GM21737 (cell line): Measurements from ENCODE around the gene CYP19A1.

Experiments
- ATAC-seq: cut with Tn5 transposase; IDR thresholded peaks from one replicate; pipeline ENCODE4 v1.9.1; 2021; ENCODE audit warnings: mild to moderate bottlenecking, moderate library complexity; ENCODE audit not compliant: unreplicated experiment

The CYP19A1 gene

DNA sequence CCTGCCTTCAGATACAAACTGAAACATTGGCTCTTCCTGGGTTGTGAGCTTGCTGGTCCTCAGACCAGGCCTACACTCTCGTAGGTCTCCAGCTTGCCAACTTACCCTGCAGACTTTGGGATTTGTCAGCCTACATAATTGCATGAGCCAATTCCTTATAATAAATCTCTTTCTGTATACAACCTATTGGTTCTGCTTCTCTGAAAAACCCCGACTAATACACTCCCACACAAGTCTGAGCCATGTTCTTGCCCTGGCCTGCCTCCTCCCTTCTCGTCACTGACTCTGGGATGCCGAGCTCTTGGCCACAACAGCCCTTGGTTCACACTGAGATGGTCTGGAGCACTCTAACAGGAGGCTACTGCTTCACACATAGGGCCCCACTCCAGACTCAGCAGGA, 9.5 kb downstream of the CYP19A1 start:
- no peak for ATAC-seq

DNA sequence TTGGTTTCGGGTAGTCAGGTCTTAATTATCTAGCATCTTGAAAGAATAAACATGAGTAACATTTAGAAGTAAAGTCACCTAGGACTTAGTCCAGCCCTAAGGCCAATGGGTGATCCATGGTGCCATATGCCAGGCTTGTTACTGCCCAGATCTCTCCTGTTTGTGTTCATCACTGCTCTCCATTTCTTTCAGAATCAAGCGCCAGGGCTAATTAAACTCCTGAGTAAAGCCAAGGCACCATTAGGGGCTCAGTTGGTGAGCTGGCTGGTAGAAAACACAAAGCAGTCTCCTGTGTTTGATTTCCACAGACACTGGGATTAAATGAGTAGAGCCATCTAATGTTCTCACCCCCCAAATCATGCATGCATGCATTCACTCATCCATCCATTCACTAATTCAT, 11.3 kb downstream of the CYP19A1 start:
- no peak for ATAC-seq

DNA sequence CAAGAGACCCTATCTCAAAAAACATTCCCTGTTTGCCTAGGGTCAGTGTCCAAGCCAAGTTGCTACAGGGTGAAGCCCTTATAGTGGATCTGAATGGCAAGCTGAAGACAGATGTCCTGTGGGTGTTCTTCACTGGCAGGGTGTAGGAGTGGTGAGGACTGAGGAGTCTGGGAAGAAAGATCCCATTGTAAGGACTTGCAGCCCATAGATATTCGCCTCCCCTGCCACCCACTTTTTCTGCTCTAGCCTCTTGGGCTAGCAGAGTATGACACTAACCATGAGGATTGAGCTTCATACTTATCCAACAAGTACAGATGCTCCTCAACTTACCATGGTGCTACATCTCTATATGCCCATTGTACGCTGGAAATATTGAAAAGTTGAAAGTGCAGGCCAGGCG, 13.2 kb downstream of the CYP19A1 start:
- no peak for ATAC-seq

DNA sequence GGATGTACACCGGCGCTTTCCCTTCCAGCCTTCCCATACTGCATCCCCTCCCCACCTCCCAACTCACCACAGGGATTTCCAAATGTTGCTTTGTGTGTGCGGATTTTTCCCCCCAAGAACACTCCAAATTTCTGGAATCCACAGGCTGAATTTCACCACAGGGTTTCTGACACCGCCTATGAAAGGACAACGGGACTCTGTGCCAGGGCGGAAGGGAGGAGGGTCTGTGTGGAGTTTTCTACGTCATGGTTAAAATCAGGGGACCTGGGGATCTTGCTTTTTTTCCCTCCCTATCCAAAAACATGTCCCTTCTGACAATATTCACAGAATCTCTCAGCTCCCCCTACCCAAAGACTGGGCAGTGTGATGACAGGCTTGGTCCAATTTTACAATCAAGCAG, 14.6 kb downstream of the CYP19A1 start:
- no peak for ATAC-seq

DNA sequence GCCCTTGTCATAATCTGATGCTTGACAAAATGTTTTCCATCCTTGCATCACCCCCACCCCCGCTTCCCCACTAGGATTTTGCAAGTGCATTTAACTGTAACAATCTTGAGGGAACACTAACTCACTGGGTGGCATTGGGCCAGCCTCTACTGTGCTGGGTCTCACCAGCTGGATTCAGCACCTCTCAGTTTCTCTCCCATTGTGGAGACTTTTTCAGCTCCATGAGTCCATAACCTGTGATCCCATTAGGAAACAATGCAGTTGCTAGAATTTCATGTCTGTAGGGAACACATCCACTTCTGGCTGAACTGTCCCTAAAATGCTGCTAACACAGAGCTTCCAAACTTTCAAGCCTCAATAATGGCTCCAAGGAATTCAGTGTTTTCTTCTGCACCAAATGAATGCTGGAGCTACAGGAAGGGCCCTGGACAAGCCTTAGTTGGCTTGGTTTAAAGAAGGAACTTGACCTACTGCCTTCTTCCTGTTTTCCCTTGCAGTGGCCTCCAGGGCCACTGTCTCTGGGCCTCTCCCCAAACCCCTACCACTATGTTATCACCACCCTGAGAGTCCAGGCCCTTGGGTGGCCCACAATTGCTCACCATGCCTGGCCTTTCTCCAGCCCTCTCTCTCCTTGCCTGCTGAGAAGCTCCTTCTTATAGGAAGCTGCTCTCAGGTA, 15.6 kb downstream of the CYP19A1 start:
- ATAC-seq = no peak

DNA sequence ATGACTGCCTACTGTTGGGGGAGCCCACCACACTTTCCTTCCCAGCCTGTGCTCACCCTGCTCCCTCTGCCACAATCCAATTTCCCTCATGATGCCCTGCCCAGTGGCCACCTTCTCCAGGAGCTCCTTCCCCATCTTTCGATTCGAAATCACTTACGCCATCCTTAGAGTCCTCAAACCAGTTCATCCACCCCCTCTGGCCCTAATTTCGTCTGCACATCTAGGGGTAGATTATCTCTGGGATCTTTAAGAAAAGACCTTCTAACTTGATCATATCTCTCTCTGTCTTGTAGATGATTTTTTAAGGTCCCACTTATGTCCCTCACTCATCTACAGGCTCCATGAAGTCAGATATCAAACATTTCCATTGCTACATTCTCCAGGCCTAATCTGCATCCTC, 17.1 kb downstream of the CYP19A1 start:
- no peak for ATAC-seq

DNA sequence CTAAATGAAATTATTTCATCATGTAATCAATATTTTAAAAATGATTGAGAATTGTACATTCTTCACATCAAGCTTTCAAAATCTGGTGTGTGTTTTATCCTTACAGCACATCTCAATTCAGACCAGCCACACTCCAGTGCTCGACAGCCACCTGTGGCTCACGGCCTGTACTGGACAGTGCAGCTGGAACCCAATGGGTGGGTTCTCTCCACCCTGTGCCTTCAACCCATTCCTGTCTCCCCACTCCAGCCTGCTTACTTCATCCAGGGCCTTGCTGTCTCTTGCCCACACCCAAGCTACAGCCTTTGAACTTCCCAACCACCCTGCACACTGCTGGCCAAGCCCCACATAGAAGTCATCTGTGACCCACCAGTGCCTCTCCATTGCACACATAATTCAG, 17.6 kb downstream of the CYP19A1 start:
- no peak for ATAC-seq

DNA sequence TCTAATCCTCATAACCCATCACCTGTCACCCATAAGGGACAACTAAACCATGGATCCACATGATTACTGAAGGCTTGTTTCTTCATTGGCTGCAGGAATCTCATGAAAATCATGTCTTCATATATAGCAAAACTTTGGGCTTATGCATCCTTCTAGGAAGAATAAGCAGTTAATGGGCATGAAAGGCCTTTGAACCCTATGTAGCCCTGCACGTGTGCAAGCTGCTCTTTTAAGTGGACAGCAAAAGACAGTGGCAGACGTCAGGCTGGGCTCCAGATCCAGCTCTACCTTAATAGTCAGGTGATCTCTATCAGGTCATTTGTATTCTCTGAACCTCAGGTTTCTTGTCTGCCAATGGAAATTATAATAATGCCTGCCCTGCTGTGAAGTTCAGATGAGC, 18.9 kb downstream of the CYP19A1 start:
- no peak for ATAC-seq

DNA sequence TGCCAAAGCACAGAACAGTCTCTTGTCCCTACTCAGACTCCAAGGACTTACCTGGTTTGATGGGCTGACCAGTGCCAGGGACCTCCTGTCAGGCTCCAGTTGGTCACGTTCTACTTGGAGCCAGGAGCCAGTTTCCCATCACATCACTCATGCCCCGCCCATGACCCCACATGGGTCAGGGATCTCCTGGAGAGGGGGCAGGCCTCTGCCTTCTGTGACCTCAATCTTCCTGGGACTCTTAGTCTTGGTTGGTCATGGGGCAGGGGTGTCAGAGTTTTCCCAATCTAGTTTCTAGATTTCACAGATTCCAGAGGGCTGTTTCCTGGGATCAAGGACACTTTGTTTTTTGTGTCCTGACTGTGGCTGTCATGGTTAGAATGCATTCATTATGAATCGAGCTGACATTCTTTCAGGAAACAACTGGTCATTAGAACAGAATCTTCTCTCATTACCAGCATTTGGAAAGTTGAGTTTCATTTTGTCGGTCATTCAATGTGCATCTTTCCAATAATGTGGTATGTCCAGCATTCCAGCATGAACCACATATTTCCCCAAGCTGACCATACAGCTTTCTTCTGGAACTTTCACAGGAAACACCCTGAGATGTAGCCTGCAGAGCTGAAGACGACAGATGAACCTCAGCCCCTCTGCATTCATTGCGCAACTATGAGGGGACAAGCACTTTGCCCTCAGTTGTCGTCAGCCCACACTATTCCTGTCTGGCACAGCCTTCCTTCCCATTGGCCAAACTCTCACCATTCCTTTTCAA, 19.8 kb downstream of the CYP19A1 start:
- no peak for ATAC-seq

DNA sequence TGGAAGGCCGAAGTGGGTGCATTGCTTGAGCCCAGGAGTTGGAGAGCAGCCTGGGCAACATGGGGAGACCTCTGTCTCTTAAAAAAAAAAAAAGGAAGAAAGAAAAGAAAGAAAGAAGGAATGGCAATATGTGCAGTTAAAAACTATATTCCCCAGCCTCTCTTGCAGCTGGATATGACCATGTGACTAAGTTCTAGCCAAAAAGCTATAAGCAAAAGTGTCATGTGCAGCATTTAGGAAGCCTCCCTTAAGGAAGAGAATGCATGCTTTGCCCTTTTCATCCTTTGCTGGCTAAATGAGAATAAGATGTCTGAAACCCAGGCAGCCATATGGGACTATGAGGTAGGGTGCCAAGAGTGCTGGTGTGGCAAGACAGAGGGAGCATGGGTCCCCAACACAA, 21.8 kb downstream of the CYP19A1 start:
- ATAC-seq = no peak

DNA sequence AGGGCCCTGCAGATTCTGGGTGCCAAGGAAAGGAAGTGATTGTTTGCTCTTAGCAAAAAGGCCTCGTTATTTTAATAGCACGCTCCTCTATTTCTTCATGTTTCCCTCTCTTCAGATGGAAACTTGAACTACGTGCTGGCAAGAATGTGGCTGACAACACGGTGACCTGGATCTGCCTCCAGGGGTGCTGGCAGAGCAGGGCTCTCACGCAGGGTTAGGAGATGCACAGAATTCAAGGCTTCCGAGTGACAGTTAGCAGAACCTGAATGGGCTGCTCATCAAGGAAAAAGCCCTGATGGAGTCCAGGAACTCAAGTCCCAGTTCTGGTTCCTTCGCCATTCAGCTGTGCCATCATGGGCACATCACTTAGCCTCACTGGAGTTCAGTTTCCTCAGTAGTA, 22.7 kb downstream of the CYP19A1 start:
- no peak for ATAC-seq

DNA sequence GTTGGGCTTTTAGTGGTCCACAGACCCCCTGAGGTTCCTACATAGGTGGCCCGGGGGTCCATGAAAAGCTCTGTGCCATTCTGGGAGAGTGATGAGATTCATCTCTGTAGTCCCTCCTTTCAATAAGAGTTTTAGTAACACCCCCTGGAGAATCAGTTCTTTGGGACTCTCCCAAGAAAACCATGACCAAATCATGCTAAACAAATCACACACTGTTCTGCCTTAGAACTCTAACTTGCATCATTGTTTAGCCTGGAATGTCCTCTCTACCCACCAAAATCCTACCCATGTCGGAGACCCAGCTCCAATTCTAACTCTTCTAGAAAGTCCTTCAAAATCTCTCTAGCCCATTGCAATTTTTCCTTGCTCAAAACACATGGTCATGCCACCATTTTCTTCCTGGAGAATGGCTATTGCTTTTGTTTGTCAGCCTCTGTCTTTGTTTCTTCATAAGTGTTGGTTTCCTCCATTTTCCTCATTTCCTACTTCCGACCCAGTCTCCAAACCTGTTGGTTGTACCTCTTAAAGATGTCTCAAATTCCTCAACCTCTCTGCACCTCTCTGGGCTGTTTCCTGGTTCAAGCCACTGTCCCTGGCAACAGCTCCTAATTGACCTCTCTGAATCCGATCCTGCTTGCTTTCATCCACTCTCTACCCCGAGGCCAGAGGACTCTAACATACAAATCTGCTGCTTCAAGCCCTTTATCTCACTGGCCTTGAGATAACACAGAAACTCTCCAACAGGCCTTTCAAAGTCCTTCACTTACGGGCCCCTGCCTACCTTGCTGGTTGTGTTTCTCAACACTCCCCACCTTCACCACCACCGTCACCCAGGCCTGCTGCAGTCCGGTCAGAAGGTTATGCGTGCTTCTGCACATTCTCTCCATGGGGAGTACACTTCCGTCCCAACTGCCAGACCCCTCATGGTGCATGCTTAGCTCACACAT, 23.7 kb downstream of the CYP19A1 start:
- no peak for ATAC-seq

DNA sequence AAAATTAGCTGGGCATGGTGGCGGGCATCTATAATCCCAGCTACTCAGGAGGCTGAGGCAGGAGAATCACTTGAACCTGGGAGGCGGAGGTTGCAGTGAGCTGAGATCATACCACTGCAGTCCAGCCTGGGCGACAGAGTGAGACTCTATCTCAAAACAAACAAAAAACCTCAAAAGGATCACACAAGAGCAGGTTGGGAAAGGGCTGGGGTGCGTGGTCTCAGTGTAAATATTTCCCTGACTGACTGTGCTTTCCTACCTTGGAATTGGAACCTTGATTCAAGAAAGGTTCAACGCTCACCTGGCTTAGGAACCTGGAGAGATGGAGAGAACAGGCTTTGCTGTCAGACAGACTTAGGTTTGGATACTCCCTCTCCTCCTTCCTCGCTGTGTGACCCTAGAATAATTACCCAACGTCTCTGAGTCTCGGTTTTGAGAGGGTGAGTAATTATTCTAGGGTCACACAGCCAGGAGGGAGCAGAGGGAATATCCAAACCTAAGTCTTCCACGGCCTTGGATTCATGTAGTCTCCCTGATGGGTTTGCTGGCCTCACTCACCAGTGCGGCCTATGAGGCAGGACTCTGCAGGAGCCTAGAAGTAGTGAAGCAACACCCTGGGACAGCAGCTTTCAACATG, 24.6 kb downstream of the CYP19A1 start:
- ATAC-seq = no peak

DNA sequence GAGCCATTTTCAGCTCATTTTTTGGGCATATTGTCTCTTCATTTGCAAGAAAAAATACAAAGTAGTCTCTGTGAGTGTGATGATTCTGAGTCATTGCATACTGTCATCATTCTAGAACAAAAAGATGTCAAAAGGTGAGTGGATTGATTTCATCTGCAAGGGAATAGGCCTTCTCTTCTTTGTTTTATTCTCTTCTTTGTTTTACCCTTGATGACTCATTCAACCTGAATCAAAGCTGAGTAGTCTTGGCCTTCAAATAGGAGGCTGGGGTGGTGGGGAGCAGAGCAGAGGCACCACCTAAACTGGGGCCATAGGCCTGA, 25.4 kb downstream of the CYP19A1 start:
- no peak for ATAC-seq

DNA sequence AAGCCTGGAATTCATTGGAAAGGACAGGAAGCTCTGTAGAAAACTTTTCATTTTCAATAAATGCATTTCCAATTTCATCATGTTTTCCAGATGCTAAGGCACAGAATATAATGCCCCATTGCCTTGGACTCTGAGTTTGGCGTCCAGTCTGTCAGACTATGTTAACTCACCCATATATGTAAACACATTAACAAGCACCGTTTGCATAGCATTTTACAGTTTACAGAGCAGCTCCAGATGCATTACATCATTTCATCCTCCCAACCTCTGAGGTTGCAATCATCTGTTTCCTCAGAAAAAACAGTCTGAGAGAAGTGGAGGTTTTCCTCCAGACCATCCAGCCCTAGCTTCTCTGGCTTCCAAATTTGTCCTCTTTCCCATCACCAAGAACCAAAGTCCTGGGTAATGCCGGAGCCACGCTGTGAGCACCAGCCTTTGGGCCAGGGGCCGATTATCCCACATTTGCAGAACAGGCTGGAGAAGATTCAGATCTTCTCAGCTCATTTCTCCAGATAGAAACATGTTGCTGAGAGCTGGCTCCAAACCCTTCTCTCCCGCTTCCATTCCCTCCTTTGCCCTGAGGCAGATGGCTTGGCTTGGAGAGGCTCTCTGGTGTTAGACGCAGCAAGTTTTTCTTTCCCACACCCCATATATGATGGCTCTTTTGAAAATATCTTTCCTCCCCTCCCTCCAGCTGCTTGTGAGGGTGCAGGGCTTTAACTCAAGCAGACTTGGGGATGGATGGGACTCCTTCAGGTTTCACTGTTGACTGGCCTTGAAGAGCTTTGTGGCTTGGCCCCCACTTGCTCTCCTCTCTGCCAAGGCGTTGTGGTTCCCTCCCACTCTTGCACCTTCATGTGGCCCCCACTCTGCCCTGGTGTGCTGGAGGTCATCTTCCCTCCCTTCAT, 26.0 kb downstream of the CYP19A1 start:
- no peak for ATAC-seq

DNA sequence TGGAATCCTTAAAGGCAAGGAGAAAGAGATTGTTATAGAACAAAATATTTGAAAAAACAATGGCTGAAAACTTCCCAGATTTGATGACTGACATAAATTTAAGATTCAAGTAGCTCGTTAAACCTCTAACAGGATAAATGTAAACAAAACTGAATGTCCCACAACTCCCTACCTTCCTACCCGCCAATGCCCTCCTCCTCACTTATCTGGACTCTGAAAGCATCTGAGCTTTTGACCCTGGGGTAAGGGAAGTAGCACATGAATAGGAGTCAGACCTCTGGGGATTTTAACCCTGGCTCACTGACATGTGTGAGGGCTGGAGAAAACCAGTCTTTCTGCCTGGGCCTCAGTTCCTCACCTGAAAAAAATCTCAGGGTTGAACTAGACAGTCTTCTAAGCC, 26.9 kb downstream of the CYP19A1 start:
- ATAC-seq = no peak

DNA sequence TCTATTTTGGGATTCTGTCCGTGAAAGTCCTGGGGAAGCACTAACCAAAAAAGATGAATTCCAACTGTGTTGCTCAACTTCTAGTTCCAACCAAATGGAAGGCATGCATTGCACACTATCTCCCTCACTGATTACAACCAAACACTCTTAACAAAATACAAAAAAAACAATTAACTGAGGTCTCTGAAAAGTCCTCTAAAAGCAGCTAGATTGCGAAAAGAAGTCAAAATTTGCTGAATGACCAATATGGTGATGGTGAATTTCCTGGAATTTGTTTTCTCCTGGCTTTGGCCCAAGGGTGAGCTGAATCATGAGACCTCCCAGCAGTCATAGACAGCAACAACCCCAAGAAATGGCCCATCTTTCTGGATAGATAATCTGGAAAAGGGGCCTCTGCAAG, 28.3 kb downstream of the CYP19A1 start:
- no peak for ATAC-seq

DNA sequence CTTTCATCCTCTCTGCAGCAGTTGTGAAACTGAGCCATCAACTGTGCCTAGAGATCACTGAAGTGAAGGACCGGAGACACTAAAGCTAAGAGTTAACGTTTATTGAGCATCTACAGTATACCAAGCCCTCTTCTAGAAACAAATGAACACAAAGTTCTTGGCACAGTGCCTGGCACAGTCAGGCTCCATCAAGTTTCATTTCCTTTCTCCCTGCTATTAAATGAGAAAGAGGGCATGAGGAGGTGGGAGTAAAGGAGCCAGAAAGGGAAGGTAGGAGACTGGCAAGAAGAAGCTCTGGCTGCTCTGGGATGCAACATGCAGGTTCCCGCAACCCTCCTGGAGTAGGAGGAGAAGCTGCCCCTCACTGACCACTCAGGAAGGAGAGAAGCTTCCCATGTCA, 30.6 kb downstream of the CYP19A1 start:
- no peak for ATAC-seq

DNA sequence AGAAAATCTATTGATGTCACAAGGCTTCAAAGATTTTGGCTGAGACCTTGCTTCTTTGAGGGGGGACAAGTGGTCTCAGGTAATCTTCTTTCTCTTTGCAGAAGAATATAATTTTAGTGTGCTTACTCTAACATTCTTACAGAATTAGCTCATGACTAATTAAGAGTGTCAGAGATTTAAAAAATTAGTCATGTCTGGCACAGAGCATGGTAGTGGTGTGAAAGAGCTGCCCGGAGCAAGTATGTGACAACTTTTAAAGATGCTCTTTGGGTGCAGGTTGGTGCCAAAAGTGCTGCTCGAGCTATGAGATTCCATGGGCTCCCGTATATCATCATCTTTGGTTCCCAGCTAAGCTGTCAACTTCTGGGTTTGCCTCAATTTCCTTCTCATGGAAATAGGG, 31.1 kb downstream of the CYP19A1 start:
- no peak for ATAC-seq

DNA sequence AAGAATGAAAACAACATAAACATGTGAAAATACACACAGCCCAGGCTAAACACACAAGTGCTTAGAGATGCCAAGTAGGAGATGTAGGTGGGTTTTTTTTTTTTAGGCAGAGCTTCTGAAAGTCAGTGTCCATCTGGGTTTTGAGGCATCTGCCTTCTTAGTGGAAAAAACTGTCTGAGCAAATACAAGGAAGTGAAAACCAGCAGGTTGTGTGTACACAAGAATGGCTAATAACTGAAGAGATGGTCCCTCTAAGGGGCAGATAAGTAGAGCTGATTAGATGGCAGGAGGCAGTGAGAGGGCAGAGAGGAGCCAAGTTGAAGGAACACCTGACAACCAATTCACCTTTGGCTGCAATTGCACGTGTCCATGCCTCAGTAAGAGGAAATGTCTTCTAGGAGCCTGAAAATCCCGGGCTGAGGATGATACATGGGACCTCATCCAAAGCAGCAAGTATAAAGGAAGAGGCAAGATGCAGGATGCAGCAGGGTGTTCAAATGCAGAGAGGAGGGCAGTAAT, 34.9 kb downstream of the CYP19A1 start:
- no peak for ATAC-seq
